A673 (cell line): Measurements from ENCODE around the gene RFX2. TPM values are rescaled to one million over a fixed set of nuclear protein-coding genes. Genes with fewer than 3 reads are reported as not detected.

ENCODE experiments used
- BruUV-seq: library from RNA; stranded (reverse); fragments of 400-500 nt; replicated peaks from 2 replicates; lab custom pipeline; 2021; lab: Mats Ljungman, UMichigan
- CTCF ChIA-PET: fragments of 300-600 bp; sonication (Branson Sonifier 250); formaldehyde crosslinking; loops from one replicate; lab custom pipeline; 2022; ENCODE audit warnings: antibody characterized with exemption; lab: Charles Lee
- POLR2A ChIA-PET: fragments of 300-600 bp; sonication (Branson Sonifier 250); formaldehyde crosslinking; loops from one replicate; lab custom pipeline; 2022; ENCODE audit warnings: antibody characterized with exemption; ENCODE audit not compliant: low non-redundant PET; lab: Charles Lee
- DNase-seq: peaks from one replicate; pipeline ENCODE4 v3.0.0-alpha.2; 2015; ENCODE audit warnings: low spot score
- H3K27ac ChIP-seq: fragments of 200-600 bp; sonication (generic); 2 replicates; pipeline ENCODE4 v1.5.1; 2016; ENCODE audit warnings: mixed run types, low read depth, mild to moderate bottlenecking, mixed read lengths, antibody characterized with exemption, low read length; ENCODE audit not compliant: poor library complexity, severe bottlenecking
- H3K27me3 ChIP-seq: fragments of 200-600 bp; sonication (generic); replicated peaks from 2 replicates; pipeline ENCODE4 v1.6.1; 2017; ENCODE audit warnings: mixed run types, low read depth, mild to moderate bottlenecking, mixed read lengths, antibody characterized with exemption, low read length; ENCODE audit not compliant: insufficient read depth, poor library complexity
- H3K36me3 ChIP-seq: fragments of 200-600 bp; sonication (generic); 2 replicates; pipeline ENCODE4 v1.6.1; 2016; ENCODE audit warnings: mixed run types, mild to moderate bottlenecking, mixed read lengths, antibody characterized with exemption, low read length; ENCODE audit not compliant: insufficient read depth, poor library complexity, severe bottlenecking
- H3K4me1 ChIP-seq: fragments of 200-600 bp; sonication (generic); 2 replicates; pipeline ENCODE4 v1.6.1; 2017; ENCODE audit warnings: mixed run types, mild to moderate bottlenecking, mixed read lengths, antibody characterized with exemption, low read length; ENCODE audit not compliant: insufficient read depth, poor library complexity, severe bottlenecking
- H3K4me3 ChIP-seq: fragments of 200-600 bp; sonication (generic); 2 replicates; pipeline ENCODE4 v1.5.1; 2016; ENCODE audit warnings: low read depth, mixed run types, mild to moderate bottlenecking, mixed read lengths, low read length; ENCODE audit not compliant: poor library complexity, severe bottlenecking
- H3K9me3 ChIP-seq: fragments of 200-600 bp; sonication (generic); 2 replicates; pipeline ENCODE4 v1.6.1; 2016; ENCODE audit warnings: mixed run types, low read depth, mild to moderate bottlenecking, mixed read lengths, antibody characterized with exemption, low read length; ENCODE audit not compliant: poor library complexity, severe bottlenecking
- EZH2 ChIP-seq: fragments of 200-600 bp; sonication (generic); IDR thresholded peaks from 2 replicates; pipeline ENCODE4 v1.6.1; 2017; ENCODE audit warnings: borderline replicate concordance, low read depth, mild to moderate bottlenecking, mixed read lengths, antibody characterized with exemption, low read length; ENCODE audit not compliant: poor library complexity, severe bottlenecking
- intact Hi-C: fragments of 100-400 bp; cut with micrococcal nuclease; formaldehyde crosslinking; loops from one replicate; pipeline ENCODE4 v1.10.0; 2022; ENCODE audit not compliant: unreplicated experiment
- total RNA-seq: library from RNA; stranded (reverse); gene quantifications from 2 replicates; pipeline ENCODE4 v1.2.3, GENCODE V29; 2021
- TF ChIP-seq, protein P1 (sequence below): fragments of 300-800, 200-600 bp; sonication (generic); conservative IDR thresholded peaks from 2 replicates; pipeline ENCODE4 v1.5.1; 2017; ENCODE audit warnings: low read depth, mild to moderate bottlenecking, antibody characterized with exemption, low read length, moderate library complexity, mixed read lengths

Gene RFX2
- total RNA-seq, 1 experiment from 2014 or later: 11.7 TPM

DNA sequence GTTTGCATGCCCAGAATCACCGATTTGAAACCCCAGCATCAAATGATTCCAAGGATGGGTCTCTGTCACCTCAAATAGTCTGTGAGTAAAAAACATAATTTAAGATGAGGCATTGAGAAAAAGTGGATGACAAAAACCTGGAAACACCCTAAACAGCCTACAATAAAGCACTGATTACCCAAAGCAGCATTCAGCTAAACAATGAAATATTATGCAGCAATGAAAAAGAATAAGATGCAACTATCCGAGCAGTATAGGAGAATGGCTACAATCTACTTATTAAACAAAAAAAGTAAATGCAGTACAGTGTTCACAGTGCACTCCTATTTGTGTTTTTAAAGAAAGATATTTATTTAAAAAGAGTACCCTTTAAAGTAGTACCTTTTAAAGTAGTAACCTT is 7.7 kb upstream of the RFX2 start:
- intact Hi-C loops: no loop called here

DNA sequence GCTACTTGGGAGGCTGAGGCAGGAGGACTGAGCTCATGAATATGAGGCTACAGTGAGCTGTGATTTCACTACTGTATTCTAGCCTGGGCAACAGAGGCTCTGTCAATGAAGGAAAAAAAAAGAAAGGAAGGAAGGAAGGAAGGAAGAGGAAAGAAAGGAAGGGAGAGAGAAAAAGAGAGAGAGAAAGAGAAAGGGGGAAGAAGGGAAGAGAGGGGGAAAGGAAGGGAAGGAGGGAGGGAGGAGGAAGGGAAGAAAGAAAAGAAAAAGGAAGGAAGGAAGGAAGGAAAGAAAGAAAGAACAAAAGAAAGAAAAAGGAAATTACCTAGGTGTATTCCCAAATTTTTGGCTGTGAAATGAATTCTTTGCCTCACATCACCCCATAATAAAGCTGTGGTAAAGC is 7.2 kb upstream of the RFX2 start:
- no peak overlapping the region for H3K27ac ChIP-seq
- ChIA-PET CTCF (no interaction called here), POLR2A (interaction anchor here (0.7 kb wide), 1 partner anchor 76 kb away, joined by 3 read pairs; no protein-coding TSS in a partner anchor)
- no peaks in the 10 kb centered on the region for H3K4me1 ChIP-seq
- no peak overlapping the region for H3K4me3 ChIP-seq
- BruUV-seq: no TSS peak
- H3K36me3 ChIP-seq: no peaks in the 10 kb centered on the region
- no peaks in the 10 kb centered on the region for H3K27me3 ChIP-seq
- DNase-seq: no peak
- peaks cover 3% of the 10 kb centered on the region for H3K9me3 ChIP-seq
- TF ChIP-seq, protein P1, sequence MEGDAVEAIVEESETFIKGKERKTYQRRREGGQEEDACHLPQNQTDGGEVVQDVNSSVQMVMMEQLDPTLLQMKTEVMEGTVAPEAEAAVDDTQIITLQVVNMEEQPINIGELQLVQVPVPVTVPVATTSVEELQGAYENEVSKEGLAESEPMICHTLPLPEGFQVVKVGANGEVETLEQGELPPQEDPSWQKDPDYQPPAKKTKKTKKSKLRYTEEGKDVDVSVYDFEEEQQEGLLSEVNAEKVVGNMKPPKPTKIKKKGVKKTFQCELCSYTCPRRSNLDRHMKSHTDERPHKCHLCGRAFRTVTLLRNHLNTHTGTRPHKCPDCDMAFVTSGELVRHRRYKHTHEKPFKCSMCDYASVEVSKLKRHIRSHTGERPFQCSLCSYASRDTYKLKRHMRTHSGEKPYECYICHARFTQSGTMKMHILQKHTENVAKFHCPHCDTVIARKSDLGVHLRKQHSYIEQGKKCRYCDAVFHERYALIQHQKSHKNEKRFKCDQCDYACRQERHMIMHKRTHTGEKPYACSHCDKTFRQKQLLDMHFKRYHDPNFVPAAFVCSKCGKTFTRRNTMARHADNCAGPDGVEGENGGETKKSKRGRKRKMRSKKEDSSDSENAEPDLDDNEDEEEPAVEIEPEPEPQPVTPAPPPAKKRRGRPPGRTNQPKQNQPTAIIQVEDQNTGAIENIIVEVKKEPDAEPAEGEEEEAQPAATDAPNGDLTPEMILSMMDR: no peak
- TF ChIP-seq EZH2: no peak
- intact Hi-C loops: no loop called here

More for the DNA sequence above, 7.7 kb upstream of the RFX2 start:
- Histone ChIP-seq H3K4me1 (no peaks in the 10 kb centered on the region), H3K9me3 (peaks cover 3% of the 10 kb centered on the region), H3K27ac (no peak overlapping the region), H3K36me3 (no peaks in the 10 kb centered on the region), H3K27me3 (no peaks in the 10 kb centered on the region), H3K4me3 (no peak overlapping the region)
- ChIA-PET POLR2A (interaction anchor here (0.7 kb wide), 1 partner anchor 76 kb away, joined by 3 read pairs; no protein-coding TSS in a partner anchor), CTCF (no interaction called here)
- BruUV-seq: no TSS peak
- TF ChIP-seq EZH2: no peak
- TF ChIP-seq, protein P1: no peak
- DNase-seq: no peak

GRCh38 chr19:6116749-6117430 is 6.6 kb upstream of the RFX2 start:
- Histone ChIP-seq H3K27ac (no peak overlapping the region), H3K4me1 (no peaks in the 10 kb centered on the region), H3K4me3 (no peak overlapping the region), H3K27me3 (no peaks in the 10 kb centered on the region), H3K36me3 (no peaks in the 10 kb centered on the region), H3K9me3 (peaks cover 3% of the 10 kb centered on the region)
- ChIA-PET CTCF (interaction anchor here (0.7 kb wide), 1 partner anchor 9 kb away, joined by 3 read pairs; no protein-coding TSS in a partner anchor), POLR2A (no interaction called here)
- BruUV-seq: no TSS peak
- no peak for DNase-seq
- intact Hi-C loops: no loop called here
- TF ChIP-seq, protein P1: no peak
- no peak for TF ChIP-seq EZH2
